Measurements from ENCODE around the gene ADGRE3.

ADGRE3 gene

DNA sequence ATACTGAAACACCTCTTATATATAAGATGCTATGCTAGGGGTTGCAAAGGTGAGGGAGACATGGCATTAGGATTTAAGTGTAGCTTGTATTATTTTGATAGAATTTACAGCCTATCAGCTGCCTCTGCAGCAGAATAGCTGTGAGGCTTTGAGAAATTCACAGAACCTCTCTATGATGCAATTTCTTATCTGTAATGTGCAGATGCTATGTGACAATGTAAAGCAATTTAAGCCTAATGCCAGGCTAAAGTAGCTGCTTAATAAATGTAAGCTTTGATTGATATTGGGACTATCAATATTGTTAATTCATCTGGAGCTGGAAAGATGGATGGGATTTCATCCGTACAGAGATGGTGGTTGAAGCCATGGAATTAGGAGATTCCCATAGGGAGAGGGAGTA lies 1.6 kb downstream of the ADGRE3 start:
- POLR2A ChIA-PET, result no interaction called here
- TF ChIP-seq, protein P1, sequence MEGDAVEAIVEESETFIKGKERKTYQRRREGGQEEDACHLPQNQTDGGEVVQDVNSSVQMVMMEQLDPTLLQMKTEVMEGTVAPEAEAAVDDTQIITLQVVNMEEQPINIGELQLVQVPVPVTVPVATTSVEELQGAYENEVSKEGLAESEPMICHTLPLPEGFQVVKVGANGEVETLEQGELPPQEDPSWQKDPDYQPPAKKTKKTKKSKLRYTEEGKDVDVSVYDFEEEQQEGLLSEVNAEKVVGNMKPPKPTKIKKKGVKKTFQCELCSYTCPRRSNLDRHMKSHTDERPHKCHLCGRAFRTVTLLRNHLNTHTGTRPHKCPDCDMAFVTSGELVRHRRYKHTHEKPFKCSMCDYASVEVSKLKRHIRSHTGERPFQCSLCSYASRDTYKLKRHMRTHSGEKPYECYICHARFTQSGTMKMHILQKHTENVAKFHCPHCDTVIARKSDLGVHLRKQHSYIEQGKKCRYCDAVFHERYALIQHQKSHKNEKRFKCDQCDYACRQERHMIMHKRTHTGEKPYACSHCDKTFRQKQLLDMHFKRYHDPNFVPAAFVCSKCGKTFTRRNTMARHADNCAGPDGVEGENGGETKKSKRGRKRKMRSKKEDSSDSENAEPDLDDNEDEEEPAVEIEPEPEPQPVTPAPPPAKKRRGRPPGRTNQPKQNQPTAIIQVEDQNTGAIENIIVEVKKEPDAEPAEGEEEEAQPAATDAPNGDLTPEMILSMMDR (IDR thresholded peaks at IDR 0.05; ENCODE audit: control extremely low read depth, extremely low read depth, low read depth, missing control alignments), result no peak
- CTCF ChIA-PET, result interaction anchor here (1.2 to 9.2 kb wide), 5 partner anchors 8 to 116 kb away, joined by 3 to 96 read pairs (median 3); partner anchors contain the start of gene ZNF333
- no peak for DNase-seq (ENCODE audit: extremely low spot score)

DNA sequence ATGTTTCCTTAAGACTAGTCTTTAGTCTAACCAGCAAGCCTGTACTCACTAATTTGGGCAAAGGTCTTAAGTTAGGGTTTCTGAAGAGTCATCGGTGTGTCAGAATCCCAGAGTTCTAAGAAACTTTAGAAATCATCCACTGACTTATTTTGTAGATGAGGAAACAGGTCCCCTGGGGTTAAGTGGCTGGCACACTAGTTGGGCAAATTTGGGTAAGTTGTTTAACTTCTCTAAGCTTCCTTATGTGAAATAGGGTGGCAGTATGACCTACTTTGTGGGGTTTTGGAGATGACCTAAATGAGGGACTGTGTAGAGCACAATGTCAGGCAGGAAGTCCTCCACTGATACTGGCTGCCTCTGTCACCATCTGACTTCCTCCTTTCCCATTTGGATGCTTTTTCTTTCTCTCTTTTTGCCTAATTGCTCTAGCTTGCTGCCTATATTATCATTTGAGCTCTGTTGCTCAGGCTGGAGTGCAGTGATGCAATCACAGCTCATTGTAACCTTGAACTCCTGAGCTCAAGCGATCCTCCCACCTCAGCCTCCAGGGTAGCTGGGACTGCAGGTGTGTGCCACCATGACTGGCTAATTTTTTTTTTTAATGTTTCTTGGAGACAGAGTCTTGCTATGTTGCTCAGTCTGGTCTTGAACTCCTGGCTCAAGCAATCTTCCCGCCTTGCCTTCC lies 2.3 kb downstream of the ADGRE3 start:
- TF ChIP-seq, protein P1 (IDR thresholded peaks at IDR 0.05; ENCODE audit: control extremely low read depth, extremely low read depth, low read depth, missing control alignments), result no peak
- POLR2A ChIA-PET, result no interaction called here
- CTCF ChIA-PET, result interaction anchor here (1.0 to 9.2 kb wide), 8 partner anchors 8 to 116 kb away, joined by 3 to 96 read pairs (median 3); partner anchors contain the start of genes NDUFB7 and ZNF333
- DNase-seq (ENCODE audit: extremely low spot score), result no peak

DNA sequence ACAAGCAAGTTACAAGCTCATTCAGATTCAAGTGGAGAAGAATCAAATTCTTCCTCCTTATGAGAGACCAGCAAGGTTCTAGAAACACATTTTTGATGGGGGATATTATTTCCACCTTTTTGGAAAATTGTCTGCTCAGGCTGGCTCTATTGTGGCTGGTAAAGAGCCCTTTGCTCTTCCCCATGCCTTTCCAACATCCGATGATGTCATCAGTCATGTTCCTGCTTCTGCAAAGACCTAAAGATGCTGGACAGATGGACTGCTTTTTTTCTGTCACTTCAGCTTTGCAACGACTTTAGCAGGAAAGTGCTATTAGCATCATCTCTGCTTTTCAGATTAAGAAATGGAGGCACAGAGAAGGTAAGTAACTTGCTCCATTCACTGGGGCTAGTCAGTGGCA lies 4.2 kb downstream of the ADGRE3 start:
- no peak for DNase-seq (ENCODE audit: extremely low spot score)
- CTCF ChIA-PET, result interaction anchor here (1.5 to 9.2 kb wide), 2 partner anchors 17 to 98 kb away, joined by 3 to 96 read pairs; partner anchors contain the start of gene ZNF333
- TF ChIP-seq, protein P1 (IDR thresholded peaks at IDR 0.05; ENCODE audit: control extremely low read depth, extremely low read depth, low read depth, missing control alignments), result no peak
- POLR2A ChIA-PET, result no interaction called here

DNA sequence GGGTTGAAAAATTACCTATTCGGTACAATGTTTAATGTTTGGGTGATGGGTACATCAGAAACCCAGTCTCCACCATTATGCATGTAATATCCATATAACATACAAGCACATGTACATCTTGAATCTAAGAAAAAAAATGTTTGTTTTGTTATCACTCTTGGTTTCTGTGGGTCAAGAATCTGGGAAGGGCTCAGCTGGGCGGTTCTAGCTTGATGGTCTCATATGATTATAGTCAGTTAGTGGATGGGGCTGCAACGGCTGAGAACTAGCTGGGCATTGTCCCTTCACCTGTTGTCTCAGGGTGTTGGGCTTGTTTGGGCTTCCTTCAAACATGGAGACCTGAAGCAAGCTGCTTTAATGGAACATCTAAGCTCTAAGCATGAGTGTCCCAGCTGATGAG lies 4.7 kb downstream of the ADGRE3 start:
- TF ChIP-seq, protein P1 (IDR thresholded peaks at IDR 0.05; ENCODE audit: control extremely low read depth, extremely low read depth, low read depth, missing control alignments), result no peak
- ChIA-PET CTCF (interaction anchor here (1.5 to 9.2 kb wide), 3 partner anchors 17 to 97 kb away, joined by 3 to 96 read pairs (median 3); partner anchors contain the start of gene ZNF333), POLR2A (no interaction called here)
- no peak for DNase-seq (ENCODE audit: extremely low spot score)

DNA sequence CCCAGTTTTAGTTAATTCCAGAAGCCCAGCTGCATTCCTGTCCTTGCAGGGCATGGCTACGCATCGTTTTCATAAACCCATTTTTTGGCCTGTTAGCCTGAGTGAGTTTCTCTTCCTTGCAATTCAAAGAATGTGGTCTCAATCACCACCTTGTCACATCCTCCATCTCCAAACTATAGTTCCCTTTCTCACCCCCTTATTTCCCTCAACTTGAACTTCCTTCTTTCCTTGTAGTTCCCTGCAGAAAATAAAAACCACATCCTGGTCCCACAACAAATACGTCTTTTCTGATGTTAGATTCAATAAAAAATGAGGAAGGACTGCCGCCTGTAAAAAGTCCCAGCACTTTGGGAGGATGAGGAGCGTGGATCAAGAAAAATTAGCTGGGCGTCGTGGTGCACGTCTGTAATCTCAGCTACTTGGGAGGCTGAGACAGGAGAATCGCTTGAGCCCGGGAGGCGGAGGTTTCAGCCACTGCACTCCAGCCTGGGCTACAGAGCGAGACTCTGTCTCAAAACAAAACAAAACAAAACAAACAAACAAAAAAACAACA lies 13.2 kb downstream of the ADGRE3 start:
- CTCF ChIA-PET, result no interaction called here
- TF ChIP-seq, protein P1 (IDR thresholded peaks at IDR 0.05; ENCODE audit: control extremely low read depth, extremely low read depth, low read depth, missing control alignments), result no peak
- DNase-seq (ENCODE audit: extremely low spot score), result no peak
- POLR2A ChIA-PET, result no interaction called here

DNA sequence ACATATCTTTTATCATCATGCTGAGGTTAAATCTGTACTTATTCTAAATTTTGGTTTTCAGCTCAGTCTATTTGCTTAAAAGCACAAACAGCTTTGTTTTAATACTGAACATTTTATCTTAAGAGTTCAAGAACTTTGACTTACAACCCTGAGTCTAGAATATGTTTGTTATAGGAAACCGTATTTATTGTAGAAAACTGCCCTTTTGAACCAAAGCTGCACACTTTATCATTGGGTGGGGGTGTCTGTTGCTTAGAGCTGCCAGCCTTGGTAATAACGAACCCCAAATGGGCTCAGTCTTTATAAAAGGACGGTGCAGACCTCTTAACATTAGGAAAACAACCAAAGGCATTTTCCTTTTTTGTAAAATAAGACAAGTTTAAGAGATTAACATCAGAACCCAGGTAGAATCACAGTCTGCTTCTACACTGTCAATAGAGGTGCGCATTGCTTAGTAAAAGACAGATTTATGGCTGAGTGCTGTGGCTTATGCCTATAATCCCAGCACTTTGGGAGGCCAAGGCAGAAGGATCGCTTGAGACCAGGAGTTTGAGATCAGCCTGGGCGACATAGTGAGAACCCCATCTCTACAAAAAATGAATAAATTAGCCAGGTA lies 14.7 kb downstream of the ADGRE3 start:
- ChIA-PET POLR2A (no interaction called here), CTCF (interaction anchor here (0.9 kb wide), 1 partner anchor 87 kb away, joined by 3 read pairs; the partner anchor contains the start of gene NDUFB7)
- TF ChIP-seq, protein P1 (IDR thresholded peaks at IDR 0.05; ENCODE audit: control extremely low read depth, extremely low read depth, low read depth, missing control alignments), result no peak
- no peak for DNase-seq (ENCODE audit: extremely low spot score)

Measured in GM10248 (cell line).